Activated naive CD4-positive, alpha-beta T cell treated with anti-CD3 and anti-CD28 coated beads, Interleukin-2, amount 10 ng/mL, durations not matched to agents 5 hours and 36 hours (primary cell): ENCODE results near the gene GAGE12C. TPM values are rescaled to one million over a fixed set of nuclear protein-coding genes. Genes with fewer than 3 reads are reported as not detected.

Source experiments
- total RNA-seq, 2 experiments: library from RNA; stranded (reverse); gene quantifications; one replicate each; pipeline ENCODE4 v1.2.3, GENCODE V29; 2021

Gene GAGE12C, protein sequence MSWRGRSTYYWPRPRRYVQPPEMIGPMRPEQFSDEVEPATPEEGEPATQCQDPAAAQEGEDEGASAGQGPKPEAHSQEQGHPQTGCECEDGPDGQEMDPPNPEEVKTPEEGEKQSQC
- not detected for total RNA-seq

DNA sequence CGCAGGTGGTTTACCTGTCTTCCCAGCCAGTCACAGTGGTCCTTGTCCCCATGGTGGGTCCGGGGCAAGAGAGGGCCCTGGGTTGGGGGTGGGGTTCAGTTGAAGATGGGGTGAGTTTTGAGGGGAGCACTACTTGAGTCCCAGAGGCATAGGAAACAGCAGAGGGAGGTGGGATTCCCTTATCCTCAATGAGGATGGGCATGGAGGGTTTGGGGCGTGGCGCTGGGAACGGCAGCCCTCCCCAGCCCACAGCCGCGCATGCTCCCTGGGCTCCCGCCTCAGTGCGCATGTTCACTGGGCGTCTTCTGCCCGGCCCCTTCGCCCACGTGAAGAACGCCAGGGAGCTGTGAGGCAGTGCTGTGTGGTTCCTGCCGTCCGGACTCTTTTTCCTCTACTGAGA is at the start of gene GAGE12C:
TSS of gene GAGE12C (plus strand) at position 301 of the 400 bp plus-strand sequence. CDS start 1,155 bp downstream, outside the sequence.

DNA sequence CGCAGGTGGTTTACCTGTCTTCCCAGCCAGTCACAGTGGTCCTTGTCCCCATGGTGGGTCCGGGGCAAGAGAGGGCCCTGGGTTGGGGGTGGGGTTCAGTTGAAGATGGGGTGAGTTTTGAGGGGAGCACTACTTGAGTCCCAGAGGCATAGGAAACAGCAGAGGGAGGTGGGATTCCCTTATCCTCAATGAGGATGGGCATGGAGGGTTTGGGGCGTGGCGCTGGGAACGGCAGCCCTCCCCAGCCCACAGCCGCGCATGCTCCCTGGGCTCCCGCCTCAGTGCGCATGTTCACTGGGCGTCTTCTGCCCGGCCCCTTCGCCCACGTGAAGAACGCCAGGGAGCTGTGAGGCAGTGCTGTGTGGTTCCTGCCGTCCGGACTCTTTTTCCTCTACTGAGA is 9.5 kb downstream of the GAGE12C start, which contains the start of gene GAGE12D:
TSS of gene GAGE12D (plus strand) at position 301 of the 400 bp plus-strand sequence. CDS start 1,155 bp downstream, outside the sequence.

DNA sequence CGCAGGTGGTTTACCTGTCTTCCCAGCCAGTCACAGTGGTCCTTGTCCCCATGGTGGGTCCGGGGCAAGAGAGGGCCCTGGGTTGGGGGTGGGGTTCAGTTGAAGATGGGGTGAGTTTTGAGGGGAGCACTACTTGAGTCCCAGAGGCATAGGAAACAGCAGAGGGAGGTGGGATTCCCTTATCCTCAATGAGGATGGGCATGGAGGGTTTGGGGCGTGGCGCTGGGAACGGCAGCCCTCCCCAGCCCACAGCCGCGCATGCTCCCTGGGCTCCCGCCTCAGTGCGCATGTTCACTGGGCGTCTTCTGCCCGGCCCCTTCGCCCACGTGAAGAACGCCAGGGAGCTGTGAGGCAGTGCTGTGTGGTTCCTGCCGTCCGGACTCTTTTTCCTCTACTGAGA is 19.0 kb downstream of the GAGE12C start, which contains the start of gene GAGE12E:
TSS of gene GAGE12E (plus strand) at position 301 of the 400 bp plus-strand sequence. CDS start 1,155 bp downstream, outside the sequence.

DNA sequence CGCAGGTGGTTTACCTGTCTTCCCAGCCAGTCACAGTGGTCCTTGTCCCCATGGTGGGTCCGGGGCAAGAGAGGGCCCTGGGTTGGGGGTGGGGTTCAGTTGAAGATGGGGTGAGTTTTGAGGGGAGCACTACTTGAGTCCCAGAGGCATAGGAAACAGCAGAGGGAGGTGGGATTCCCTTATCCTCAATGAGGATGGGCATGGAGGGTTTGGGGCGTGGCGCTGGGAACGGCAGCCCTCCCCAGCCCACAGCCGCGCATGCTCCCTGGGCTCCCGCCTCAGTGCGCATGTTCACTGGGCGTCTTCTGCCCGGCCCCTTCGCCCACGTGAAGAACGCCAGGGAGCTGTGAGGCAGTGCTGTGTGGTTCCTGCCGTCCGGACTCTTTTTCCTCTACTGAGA is 28.6 kb downstream of the GAGE12C start, which contains the start of gene GAGE12F:
TSS of gene GAGE12F (plus strand) at position 301 of the 400 bp plus-strand sequence. CDS start 1,155 bp downstream, outside the sequence.

DNA sequence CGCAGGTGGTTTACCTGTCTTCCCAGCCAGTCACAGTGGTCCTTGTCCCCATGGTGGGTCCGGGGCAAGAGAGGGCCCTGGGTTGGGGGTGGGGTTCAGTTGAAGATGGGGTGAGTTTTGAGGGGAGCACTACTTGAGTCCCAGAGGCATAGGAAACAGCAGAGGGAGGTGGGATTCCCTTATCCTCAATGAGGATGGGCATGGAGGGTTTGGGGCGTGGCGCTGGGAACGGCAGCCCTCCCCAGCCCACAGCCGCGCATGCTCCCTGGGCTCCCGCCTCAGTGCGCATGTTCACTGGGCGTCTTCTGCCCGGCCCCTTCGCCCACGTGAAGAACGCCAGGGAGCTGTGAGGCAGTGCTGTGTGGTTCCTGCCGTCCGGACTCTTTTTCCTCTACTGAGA is 38.1 kb downstream of the GAGE12C start, which contains the start of gene GAGE12G:
TSS of gene GAGE12G (plus strand) at position 301 of the 400 bp plus-strand sequence. CDS start 1,155 bp downstream, outside the sequence.

DNA sequence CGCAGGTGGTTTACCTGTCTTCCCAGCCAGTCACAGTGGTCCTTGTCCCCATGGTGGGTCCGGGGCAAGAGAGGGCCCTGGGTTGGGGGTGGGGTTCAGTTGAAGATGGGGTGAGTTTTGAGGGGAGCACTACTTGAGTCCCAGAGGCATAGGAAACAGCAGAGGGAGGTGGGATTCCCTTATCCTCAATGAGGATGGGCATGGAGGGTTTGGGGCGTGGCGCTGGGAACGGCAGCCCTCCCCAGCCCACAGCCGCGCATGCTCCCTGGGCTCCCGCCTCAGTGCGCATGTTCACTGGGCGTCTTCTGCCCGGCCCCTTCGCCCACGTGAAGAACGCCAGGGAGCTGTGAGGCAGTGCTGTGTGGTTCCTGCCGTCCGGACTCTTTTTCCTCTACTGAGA is 47.7 kb downstream of the GAGE12C start, which contains the start of gene GAGE12H:
TSS of gene GAGE12H (plus strand) at position 301 of the 400 bp plus-strand sequence. CDS start 1,155 bp downstream, outside the sequence.

Other genes starting within 250 kb of the GAGE12C start
- not detected for gene GAGE10, start 228.5 kb upstream of the GAGE12C start, total RNA-seq
- not detected for gene GAGE12J, start 210.1 kb upstream of the GAGE12C start, total RNA-seq
- not detected for gene GAGE13, start 200.6 kb upstream of the GAGE12C start, total RNA-seq
- not detected for gene GAGE12D, start 9.6 kb downstream of the GAGE12C start, total RNA-seq
- gene GAGE12E, start 19.1 kb downstream of the GAGE12C start, total RNA-seq = not detected
- not detected for gene GAGE12F, start 28.7 kb downstream of the GAGE12C start, total RNA-seq
- gene GAGE12G, start 38.2 kb downstream of the GAGE12C start, total RNA-seq = not detected
- not detected for gene GAGE12H, start 47.8 kb downstream of the GAGE12C start, total RNA-seq
- gene GAGE2A, start 57.3 kb downstream of the GAGE12C start, total RNA-seq = not detected
- gene GAGE1, start 66.8 kb downstream of the GAGE12C start, total RNA-seq = not detected
- not detected for gene PAGE1, start 163.8 kb downstream of the GAGE12C start, total RNA-seq